Small intestine (tissue), 7 donors: ENCODE results near the gene UBAC1. TPM values are rescaled to one million over a fixed set of nuclear protein-coding genes. Genes with fewer than 3 reads are reported as not detected.
A peak's percentile ranks its signal among the peaks of the same experiment; 100 is the strongest.
"Not testable (repeated sequence)": the region's sequence is repeated elsewhere in the genome, so short reads cannot be mapped to it uniquely, and the experiment has no call there.

Experiments used
- DNase-seq, 2 donors: peaks; one replicate each; pipeline versions ENCODE4 v3.0.0 to v3.0.0-alpha.2; 2013
- FAIRE-seq: peaks from 2 replicates; lab custom pipeline; 2012; peaks lifted over from hg19 to GRCh38; lab: Jason Lieb, UNC
- H3K27ac ChIP-seq, 3 donors: one replicate each; pipeline ENCODE4 v1.5.1; 2013; ENCODE audit warnings: low read length in 2 of 3, mild to moderate bottlenecking in 2 of 3, control low read depth in 1 of 3, inconsistent platforms in 1 of 3, low read depth in 1 of 3, moderate library complexity in 1 of 3
- H3K27me3 ChIP-seq, 3 donors: one replicate each; pipeline ENCODE4 v1.6.1; 2013; ENCODE audit warnings: low read length in 3 of 3, inconsistent platforms in 1 of 3; ENCODE audit not compliant: control insufficient read depth in 3 of 3, insufficient read depth in 3 of 3
- H3K36me3 ChIP-seq, 3 donors: one replicate each; pipeline ENCODE4 v1.6.1; 2013; ENCODE audit warnings: low read length in 3 of 3, inconsistent platforms in 1 of 3, low read depth in 1 of 3, mild to moderate bottlenecking in 1 of 3, moderate library complexity in 1 of 3; ENCODE audit not compliant: control insufficient read depth in 3 of 3, insufficient read depth in 2 of 3
- H3K4me1 ChIP-seq, 3 donors: one replicate each; pipeline ENCODE4 v1.6.1; 2013; ENCODE audit warnings: low read length in 2 of 3, inconsistent platforms in 1 of 3, low read depth in 1 of 3, mild to moderate bottlenecking in 1 of 3, moderate library complexity in 1 of 3; ENCODE audit not compliant: control insufficient read depth in 3 of 3, insufficient read depth in 2 of 3
- H3K4me3 ChIP-seq, 3 donors: one replicate each; pipeline ENCODE4 v1.5.1; 2013; ENCODE audit warnings: low read length in 3 of 3, control low read depth in 1 of 3, inconsistent platforms in 1 of 3, low read depth in 1 of 3, mild to moderate bottlenecking in 1 of 3, moderate library complexity in 1 of 3
- H3K9me3 ChIP-seq, 2 donors: one replicate each; pipeline ENCODE4 v1.6.1; 2013; ENCODE audit warnings: low read depth in 1 of 2, low read length in 1 of 2; ENCODE audit not compliant: control insufficient read depth in 2 of 2, insufficient read depth in 1 of 2
- WGBS, 3 donors: extraction: QIAGEN DNeasy Blood & Tissue Kit; methylation state at CpG; one replicate each; pipeline ENCODE4 v1.1.7; 2013; 5-methylcytosine and 5-hydroxymethylcytosine counted together
- polyA plus RNA-seq, 4 donors: library from polyadenylated mRNA; stranded (reverse) in 3 of 4; unstranded in 1 of 4; fragments of 200-250 nt in 3 of 4; fragments of 120-200 nt in 1 of 4; gene quantifications; one replicate each; pipeline versions ENCODE4 v1.2.1 to v1.2.3, GENCODE V29; 2013
- donor health status: healthy with polysubstance abuse.
- donor health status: control.
- donor health status: control.
- donor health status: Bipolar disorder and iron deficiency.
- donor health status: healthy.

The UBAC1 gene
- polyA plus RNA-seq, 4 donors = 19.9 to 78.5 (median 63.3) TPM

GRCh38 chr9:135971111-135971766 lies 10.1 kb upstream of the UBAC1 start:
- 55 to 70% (median 60%) methylated on average over 18 of the region's 18 CpGs for WGBS, 3 donors
- H3K4me1 ChIP-seq = peaks cover 0 to 4% (median 0%) of the 10 kb centered on the region in 3 donors
- DNase-seq (no peak), FAIRE-seq (no peak)
- no peak overlapping the region for H3K27ac ChIP-seq
- H3K4me3 ChIP-seq = no peak overlapping the region
- H3K27me3 ChIP-seq = peaks cover 0 to 15% (median 0%) of the 10 kb centered on the region in 3 donors
- H3K36me3 ChIP-seq = no peaks in the 10 kb centered on the region
- H3K9me3 ChIP-seq = no peaks in the 10 kb centered on the region

DNA sequence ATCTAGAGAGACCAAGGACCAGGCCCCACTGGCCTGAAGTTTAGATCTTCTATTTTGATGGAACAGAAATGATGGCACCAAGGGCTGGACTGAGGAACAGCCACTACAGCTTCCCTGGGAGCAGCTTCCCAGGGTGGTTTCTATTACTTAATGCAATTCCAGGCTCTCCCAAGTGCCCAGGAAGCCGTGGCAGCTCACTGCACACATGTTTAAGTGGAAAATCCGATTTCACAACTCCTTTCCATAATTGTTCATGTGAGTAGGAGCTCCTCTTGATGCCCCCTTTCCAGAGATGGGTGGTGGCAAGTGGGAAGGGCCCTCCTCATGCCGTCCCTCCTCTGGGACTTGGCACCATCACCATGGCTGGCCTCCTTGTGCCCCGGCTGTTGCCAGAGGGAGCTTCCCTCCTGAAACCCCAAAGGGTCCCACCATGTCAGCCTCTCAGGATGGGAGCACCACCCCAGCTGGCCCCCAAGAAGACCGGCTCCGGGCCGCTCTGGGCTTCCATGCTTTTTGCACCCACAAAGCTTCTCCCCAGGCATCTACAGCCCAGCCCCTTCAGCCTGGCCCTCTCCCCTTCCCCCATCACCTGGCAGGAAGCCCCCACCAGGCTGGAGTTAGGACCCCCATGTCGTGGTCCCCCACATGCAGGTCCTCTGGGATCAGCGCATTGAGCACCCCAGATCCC lies 9.1 kb upstream of the UBAC1 start:
- DNase-seq = no peak
- no peak for FAIRE-seq
- H3K36me3 ChIP-seq = no peaks in the 10 kb centered on the region
- peaks cover 0 to 15% (median 0%) of the 10 kb centered on the region in 3 donors for H3K27me3 ChIP-seq
- H3K9me3 ChIP-seq = no peaks in the 10 kb centered on the region
- H3K4me1 ChIP-seq = peaks cover 0 to 4% (median 0%) of the 10 kb centered on the region in 3 donors
- H3K4me3 ChIP-seq = no peak overlapping the region
- H3K27ac ChIP-seq = no peak overlapping the region
- WGBS, 3 donors = 61 to 81% (median 74%) methylated on average over 9 of the region's 9 CpGs

GRCh38 chr9:135969064-135969683 lies 8.0 kb upstream of the UBAC1 start:
- Histone ChIP-seq H3K27ac (peak overlapping the region in 1 of 3 donors; percentile 1), H3K36me3 (no peaks in the 10 kb centered on the region), H3K4me3 (no peak overlapping the region), H3K9me3 (no peaks in the 10 kb centered on the region), H3K27me3 (peaks cover 0 to 15% (median 0%) of the 10 kb centered on the region in 3 donors), H3K4me1 (peaks cover 0 to 4% (median 0%) of the 10 kb centered on the region in 3 donors)
- DNase-seq (no peak), FAIRE-seq (no peak)
- 48 to 64% (median 62%) methylated on average over 12 of the region's 12 CpGs for WGBS, 3 donors

DNA sequence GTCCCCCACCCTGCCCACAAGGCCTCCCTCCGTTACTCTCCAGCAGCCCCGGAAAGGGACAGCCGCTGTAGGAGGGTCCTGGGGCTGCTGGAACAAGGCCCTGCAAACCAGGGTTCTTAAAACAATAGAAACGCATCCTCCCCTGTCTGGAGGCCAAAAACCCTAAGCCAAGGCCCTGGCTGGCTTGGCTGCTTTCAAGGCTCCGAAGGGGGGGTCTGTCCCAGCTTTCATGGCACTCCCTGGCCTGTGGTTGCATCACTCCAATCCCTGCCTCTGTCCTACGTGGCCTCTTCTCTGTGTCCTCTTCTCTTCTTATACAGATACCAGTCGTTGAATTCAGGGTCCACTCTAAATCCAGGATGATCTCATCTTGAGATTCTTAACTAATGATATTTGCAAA lies 7.4 kb upstream of the UBAC1 start:
- no peak for DNase-seq

GRCh38 chr9:135968083-135968476 lies 6.9 kb upstream of the UBAC1 start:
- no peak overlapping the region for H3K4me3 ChIP-seq
- DNase-seq (no peak), FAIRE-seq (no peak)
- H3K27ac ChIP-seq = no peak overlapping the region
- peaks cover 0 to 4% (median 0%) of the 10 kb centered on the region in 3 donors for H3K4me1 ChIP-seq
- H3K9me3 ChIP-seq = no peaks in the 10 kb centered on the region
- H3K27me3 ChIP-seq = peaks cover 0 to 8% (median 0%) of the 10 kb centered on the region in 3 donors
- 38 to 48% (median 40%) methylated on average over 5 of the region's 5 CpGs for WGBS, 3 donors
- H3K36me3 ChIP-seq = no peaks in the 10 kb centered on the region

More for the DNA sequence above, 7.4 kb upstream of the UBAC1 start:
- Histone ChIP-seq H3K27me3 (peaks cover 0 to 10% (median 0%) of the 10 kb centered on the region in 3 donors), H3K9me3 (no peaks in the 10 kb centered on the region), H3K4me1 (peaks cover 0 to 4% (median 0%) of the 10 kb centered on the region in 3 donors), H3K4me3 (no peak overlapping the region), H3K27ac (no peak overlapping the region), H3K36me3 (no peaks in the 10 kb centered on the region)
- 51 to 68% (median 66%) methylated on average over 7 of the region's 7 CpGs for WGBS, 3 donors
- no peak for FAIRE-seq

DNA sequence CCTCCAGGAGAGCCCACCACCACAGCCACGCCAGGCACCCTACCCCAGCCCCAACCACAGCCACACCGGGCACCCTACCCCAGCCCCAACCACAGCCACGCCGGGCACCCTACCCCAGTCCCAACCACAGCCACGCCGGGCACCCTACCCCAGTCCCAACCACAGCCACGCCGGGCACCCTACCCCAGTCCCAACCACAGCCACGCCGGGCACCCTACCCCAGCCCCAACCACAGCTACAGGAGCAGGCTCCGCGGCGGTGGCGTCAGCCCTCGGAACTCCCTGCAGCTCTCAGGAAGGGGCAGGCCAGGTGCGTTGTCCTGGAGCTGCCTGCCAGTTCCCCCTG lies 5.7 kb upstream of the UBAC1 start:
- not testable (repeated sequence) for H3K27me3 ChIP-seq, H3K4me1 ChIP-seq, H3K27ac ChIP-seq, H3K4me3 ChIP-seq, DNase-seq, FAIRE-seq, H3K36me3 ChIP-seq, H3K9me3 ChIP-seq
- WGBS, 3 donors = 63 to 71% (median 69%) methylated on average over 12 to 16 of the region's 16 CpGs

DNA sequence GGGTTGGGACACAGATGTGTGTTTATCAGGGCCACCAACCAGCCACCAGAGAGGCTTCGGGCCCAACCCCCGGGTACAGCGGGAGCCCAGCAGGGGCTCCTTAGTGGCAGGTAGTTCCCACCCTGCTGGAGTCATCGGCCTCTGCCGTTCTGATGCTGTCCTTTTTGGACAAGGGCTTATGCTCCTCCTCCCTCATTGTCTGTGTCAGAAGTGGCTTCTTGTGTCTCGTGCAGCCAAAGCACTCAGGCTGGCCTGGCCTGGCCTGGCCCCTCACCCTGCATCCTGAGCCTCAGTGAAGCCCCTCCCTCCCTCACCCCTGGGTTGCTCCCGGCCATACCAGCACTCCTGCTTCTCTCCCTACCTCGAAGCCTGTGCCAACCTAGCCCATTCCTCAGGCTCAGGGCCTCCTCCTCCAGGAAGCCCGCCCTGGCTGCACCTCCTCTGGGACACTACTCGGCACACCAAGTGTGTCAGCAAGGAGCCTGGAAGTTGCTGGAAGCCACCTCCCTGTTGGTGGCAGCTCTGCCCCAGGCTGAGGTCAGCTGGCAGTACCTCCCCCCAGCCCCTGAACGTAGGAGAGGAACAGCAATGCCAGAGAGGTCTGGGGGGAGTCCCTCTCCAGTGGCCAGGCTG lies 4.1 kb upstream of the UBAC1 start:
- no peak for FAIRE-seq
- H3K27ac ChIP-seq = no peak overlapping the region
- no peaks in the 10 kb centered on the region for H3K36me3 ChIP-seq
- H3K4me1 ChIP-seq = peaks cover 0 to 4% (median 0%) of the 10 kb centered on the region in 3 donors
- no peak for DNase-seq
- H3K4me3 ChIP-seq = no peak overlapping the region
- 62 to 68% (median 65%) methylated on average over 11 of the region's 11 CpGs for WGBS, 3 donors
- no peaks in the 10 kb centered on the region for H3K27me3 ChIP-seq
- H3K9me3 ChIP-seq = no peaks in the 10 kb centered on the region

GRCh38 chr9:135963938-135964337 lies 2.8 kb upstream of the UBAC1 start:
- Histone ChIP-seq H3K27me3 (no peaks in the 10 kb centered on the region), H3K4me3 (no peak overlapping the region), H3K36me3 (no peaks in the 10 kb centered on the region), H3K9me3 (no peaks in the 10 kb centered on the region), H3K27ac (no peak overlapping the region), H3K4me1 (peaks cover 0 to 4% (median 0%) of the 10 kb centered on the region in 3 donors)
- FAIRE-seq (no peak), DNase-seq (no peak)
- 46 to 70% (median 53%) methylated on average over 10 of the region's 10 CpGs for WGBS, 3 donors
